ENCODE measurements around the gene CORO7.

GRCh38 chr16:4450430-4450829, 34.0 kb upstream of the CORO7 start:
- TF ChIP-seq CTCF (IDR thresholded peaks at IDR 0.05) (no peak), POLR2A (IDR thresholded peaks at IDR 0.05) (no peak)

All from ovary (tissue), 3 donors.